Bronchial epithelial cell (primary cell): ENCODE data around the gene NUTF2. TPM values are rescaled to one million over a fixed set of nuclear protein-coding genes. Genes with fewer than 3 reads are reported as not detected.
"Not testable (repeated sequence)": the region's sequence is repeated elsewhere in the genome, so short reads cannot be mapped to it uniquely, and the experiment has no call there.

ENCODE experiments used
- DNase-seq: peaks from one replicate; pipeline ENCODE4 v3.0.0-alpha.2; 2010; ENCODE audit warnings: low read depth
- FAIRE-seq: peaks from 2 replicates; lab custom pipeline; 2011; peaks lifted over from hg19 to GRCh38; lab: Jason Lieb, UNC
- H3K27me3 ChIP-seq: 2 replicates; pipeline ENCODE4 v1.5.1; 2011; ENCODE audit warnings: low read length; ENCODE audit not compliant: control insufficient read depth, insufficient read depth
- H3K36me3 ChIP-seq: 2 replicates; pipeline ENCODE4 v1.5.1; 2011; ENCODE audit warnings: low read length; ENCODE audit not compliant: control insufficient read depth, insufficient read depth
- H3K4me3 ChIP-seq: 2 replicates; pipeline ENCODE4 v1.5.1; 2011; ENCODE audit warnings: mild to moderate bottlenecking, low read depth, low read length, control low read depth
- total RNA-seq: library from RNA; depleted of rRNA; stranded (reverse); fragments of >200 nt; gene quantifications from 2 replicates; pipeline ENCODE4 v1.2.1, GENCODE V29; 2014
- TF ChIP-seq, protein P1 (sequence below): IDR thresholded peaks from 2 replicates; pipeline ENCODE4 v1.5.1; 2011; ENCODE audit warnings: mild to moderate bottlenecking, moderate library complexity, low read length, control low read depth, inconsistent platforms; ENCODE audit not compliant: insufficient read depth, severe bottlenecking

Gene NUTF2
- total RNA-seq, 1 donor from 2014 or later: 42.6 TPM

DNA sequence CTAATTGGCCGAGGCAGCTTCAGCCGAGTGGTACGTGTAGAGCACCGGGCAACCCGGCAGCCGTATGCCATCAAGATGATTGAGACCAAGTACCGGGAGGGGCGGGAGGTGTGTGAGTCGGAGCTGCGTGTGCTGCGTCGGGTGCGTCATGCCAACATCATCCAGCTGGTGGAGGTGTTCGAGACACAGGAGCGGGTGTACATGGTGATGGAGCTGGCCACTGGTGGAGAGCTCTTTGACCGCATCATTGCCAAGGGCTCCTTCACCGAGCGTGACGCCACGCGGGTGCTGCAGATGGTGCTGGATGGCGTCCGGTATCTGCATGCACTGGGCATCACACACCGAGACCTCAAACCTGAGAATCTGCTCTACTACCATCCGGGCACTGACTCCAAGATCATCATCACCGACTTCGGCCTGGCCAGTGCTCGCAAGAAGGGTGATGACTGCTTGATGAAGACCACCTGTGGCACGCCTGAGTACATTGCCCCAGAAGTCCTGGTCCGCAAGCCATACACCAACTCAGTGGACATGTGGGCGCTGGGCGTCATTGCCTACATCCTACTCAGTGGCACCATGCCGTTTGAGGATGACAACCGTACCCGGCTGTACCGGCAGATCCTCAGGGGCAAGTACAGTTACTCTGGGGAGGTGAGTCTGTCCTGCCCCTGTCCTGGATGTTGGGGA lies 62.5 kb downstream of the NUTF2 start:
- TF ChIP-seq, protein P1, sequence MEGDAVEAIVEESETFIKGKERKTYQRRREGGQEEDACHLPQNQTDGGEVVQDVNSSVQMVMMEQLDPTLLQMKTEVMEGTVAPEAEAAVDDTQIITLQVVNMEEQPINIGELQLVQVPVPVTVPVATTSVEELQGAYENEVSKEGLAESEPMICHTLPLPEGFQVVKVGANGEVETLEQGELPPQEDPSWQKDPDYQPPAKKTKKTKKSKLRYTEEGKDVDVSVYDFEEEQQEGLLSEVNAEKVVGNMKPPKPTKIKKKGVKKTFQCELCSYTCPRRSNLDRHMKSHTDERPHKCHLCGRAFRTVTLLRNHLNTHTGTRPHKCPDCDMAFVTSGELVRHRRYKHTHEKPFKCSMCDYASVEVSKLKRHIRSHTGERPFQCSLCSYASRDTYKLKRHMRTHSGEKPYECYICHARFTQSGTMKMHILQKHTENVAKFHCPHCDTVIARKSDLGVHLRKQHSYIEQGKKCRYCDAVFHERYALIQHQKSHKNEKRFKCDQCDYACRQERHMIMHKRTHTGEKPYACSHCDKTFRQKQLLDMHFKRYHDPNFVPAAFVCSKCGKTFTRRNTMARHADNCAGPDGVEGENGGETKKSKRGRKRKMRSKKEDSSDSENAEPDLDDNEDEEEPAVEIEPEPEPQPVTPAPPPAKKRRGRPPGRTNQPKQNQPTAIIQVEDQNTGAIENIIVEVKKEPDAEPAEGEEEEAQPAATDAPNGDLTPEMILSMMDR: no peak
- no peak for DNase-seq
- no peaks in the 10 kb centered on the region for H3K27me3 ChIP-seq
- no peak for FAIRE-seq
- H3K36me3 ChIP-seq: peaks cover 15% of the 10 kb centered on the region
- H3K4me3 ChIP-seq: no peak overlapping the region

DNA sequence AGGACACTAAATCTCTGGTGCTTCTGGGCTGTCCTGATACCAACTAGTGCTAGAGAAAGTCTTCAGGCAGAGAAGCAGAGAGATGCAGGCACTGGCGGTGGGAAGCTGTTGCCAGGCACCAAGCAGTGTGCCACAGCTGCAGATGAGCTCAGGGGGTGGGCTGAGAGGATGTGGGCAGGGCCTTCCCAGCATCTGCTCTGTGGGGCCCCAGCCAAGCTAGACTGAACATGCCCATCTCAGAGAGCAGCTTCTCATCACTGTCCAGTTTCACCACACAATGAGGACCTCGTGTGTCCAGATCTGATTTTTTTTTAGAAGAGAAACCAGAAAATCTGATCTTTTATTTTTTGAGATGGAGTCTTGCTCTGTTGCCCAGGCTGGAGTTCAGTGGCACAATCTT lies 63.4 kb downstream of the NUTF2 start:
- DNase-seq: peak; percentile 70
- TF ChIP-seq, protein P1: no peak
- no peak for FAIRE-seq

DNA sequence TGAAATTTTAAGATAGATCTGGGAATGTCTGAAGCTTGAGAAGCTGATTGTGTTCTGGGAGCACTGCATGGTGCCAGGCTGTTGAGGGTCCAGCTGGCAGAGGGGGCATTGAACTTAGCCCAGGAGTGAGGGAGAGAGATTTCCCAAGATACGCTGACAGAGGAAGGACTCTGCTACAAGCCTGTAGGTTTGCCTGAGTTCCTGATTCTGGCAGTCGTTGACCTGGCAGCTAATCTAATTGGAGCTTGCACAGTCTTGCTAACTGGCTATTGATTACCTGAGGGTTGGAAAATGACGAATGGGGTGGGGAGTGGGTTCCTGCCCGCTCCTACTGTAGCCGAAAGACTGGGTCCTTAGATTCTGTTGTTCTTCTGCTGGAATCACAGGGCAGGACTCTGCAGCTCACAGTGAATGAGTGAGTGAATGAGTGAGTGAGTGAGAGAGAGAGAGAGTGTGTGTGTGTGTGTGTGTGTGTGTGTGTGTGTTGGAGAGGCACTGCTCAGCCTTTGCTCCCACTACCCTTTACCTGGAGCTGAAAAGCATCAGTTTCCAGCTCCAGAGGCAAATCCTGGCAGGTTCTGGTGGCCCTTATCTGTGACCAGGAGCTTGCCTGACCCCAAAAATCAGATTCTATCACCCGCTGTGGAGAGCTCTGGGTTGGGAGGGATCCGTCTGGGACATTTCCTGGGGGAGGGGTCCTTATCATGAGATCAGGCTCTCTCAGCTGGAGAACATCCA lies 68.2 kb downstream of the NUTF2 start:
- no peaks in the 10 kb centered on the region for H3K27me3 ChIP-seq
- H3K36me3 ChIP-seq: peaks cover 8% of the 10 kb centered on the region
- DNase-seq (no peak), FAIRE-seq (no peak)
- TF ChIP-seq, protein P1: no peak
- no peak overlapping the region for H3K4me3 ChIP-seq

More for the DNA sequence above, 63.4 kb downstream of the NUTF2 start:
- H3K36me3 ChIP-seq: peaks cover 18% of the 10 kb centered on the region
- H3K27me3 ChIP-seq: no peaks in the 10 kb centered on the region
- no peak overlapping the region for H3K4me3 ChIP-seq

DNA sequence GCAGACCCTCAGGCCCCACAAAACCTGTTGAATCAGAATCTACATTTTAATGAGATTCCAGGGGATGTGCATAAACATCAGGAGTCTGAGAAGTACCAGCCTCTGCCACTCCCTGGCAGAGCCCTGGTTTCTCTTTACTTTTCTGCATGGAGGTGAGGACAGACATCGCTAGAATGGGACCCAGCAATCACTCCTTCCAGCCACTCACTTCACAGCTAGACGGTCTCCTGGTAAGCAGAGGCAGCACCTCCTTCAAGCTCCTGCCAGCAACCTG lies 68.7 kb downstream of the NUTF2 start:
- FAIRE-seq, H3K36me3 ChIP-seq, H3K4me3 ChIP-seq: not testable (repeated sequence)

DNA sequence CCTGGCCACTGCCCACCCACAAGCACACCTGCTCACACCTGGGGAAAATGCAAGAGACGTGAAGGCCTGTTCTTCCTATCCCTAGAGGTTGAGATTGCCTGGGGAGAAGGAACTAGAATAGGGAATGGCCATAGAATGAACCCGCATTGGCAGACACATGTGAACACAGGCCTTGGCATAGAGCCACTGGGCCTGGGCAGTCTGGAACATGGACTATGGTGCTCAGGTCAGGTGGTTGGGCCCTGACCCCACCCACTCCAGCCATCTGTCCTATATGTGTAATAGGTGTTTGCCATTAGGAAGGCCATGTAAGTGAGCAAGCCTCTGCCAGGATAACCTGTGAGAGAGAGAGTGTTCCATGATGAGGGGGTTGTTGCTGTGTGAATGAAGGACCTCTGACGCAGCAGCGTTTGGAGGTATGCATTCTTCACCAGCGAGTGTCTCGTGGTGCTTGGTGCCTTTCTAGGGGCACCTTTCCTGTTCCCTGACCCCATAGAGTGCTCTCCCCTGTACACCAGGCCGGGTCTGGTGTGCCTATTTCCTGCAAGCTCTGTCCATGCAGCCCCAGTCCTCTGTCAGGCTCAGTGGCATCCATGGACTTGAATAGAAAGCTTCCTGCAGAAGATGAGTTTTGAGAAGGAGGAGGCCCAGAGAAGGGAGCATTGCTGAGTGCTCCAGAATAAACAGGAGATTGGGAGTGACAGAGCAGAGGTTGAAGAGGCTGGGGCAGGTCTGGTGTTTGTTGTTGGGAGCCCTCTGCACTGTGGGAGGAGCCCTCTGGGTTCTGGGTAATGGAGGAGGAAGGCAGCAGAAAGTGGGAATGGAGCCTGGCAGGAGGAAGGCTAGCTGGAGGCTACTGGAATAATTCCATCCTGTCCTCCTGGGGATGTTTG lies 69.3 kb downstream of the NUTF2 start:
- DNase-seq (no peak), FAIRE-seq (no peak)
- peaks cover 6% of the 10 kb centered on the region for H3K36me3 ChIP-seq
- TF ChIP-seq, protein P1: no peak
- no peaks in the 10 kb centered on the region for H3K27me3 ChIP-seq
- H3K4me3 ChIP-seq: no peak overlapping the region

More for the DNA sequence above, 68.7 kb downstream of the NUTF2 start:
- not testable (repeated sequence) for DNase-seq, H3K27me3 ChIP-seq
